ENCODE data around the gene OSER1.

Gene OSER1

GRCh38 chr20:44223721-44224120, 13.2 kb upstream of the OSER1 start:
- no peak for DNase-seq

DNA sequence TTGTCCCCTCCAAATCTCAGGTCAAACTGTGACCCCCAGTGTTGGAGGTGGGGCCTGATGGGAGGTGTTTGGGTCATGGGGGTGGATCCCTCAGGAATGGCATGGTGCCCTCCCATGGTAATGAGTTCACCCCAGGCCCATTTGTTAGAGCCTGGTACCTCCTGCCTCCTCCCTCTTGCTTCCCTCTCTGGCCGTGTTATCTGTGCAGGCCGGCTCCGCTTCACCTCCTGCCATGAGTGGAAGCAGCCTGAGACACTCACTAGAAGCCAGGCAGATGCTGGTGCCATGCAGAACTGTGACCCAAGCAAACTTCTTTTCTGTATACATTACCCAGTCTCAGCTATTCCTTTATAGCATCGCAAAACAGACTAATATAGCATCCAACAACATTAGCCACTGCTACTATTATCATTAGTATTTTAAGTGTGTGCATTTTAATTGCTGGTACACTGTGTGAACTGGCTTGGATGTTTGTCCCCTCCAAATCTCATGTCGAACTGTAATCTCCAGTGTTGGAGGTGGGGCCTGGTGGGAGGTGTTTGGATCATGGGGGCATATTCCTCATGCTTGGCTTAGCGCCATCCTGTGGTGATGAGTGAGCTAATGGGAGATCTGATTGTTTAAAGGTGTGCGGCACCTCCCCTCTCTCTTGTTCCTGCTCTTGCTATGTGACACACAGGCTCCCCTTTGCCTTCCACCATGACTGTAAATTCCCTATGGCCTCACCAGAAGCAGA, 12.2 kb upstream of the OSER1 start:
- DNase-seq = no peak

DNA sequence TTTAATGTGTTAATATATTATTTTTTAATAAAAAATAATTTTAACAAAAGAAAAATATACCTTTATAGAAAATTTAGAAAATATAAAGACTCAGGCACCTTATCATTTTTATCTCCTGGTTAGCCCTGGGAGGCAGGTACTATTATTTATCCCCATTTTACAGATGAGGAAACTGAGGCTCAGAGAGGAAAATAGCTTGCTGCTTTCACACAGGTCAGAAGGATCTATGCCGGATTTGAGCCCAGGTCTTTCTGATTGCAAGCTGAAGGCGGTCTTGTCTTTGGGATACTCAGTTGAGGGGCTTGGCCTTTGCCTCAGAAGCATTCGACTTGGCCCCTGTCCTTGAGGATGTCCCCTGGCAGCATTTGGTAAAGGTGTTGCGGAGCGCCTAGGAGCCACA, 11.5 kb upstream of the OSER1 start:
- no peak for DNase-seq

DNA sequence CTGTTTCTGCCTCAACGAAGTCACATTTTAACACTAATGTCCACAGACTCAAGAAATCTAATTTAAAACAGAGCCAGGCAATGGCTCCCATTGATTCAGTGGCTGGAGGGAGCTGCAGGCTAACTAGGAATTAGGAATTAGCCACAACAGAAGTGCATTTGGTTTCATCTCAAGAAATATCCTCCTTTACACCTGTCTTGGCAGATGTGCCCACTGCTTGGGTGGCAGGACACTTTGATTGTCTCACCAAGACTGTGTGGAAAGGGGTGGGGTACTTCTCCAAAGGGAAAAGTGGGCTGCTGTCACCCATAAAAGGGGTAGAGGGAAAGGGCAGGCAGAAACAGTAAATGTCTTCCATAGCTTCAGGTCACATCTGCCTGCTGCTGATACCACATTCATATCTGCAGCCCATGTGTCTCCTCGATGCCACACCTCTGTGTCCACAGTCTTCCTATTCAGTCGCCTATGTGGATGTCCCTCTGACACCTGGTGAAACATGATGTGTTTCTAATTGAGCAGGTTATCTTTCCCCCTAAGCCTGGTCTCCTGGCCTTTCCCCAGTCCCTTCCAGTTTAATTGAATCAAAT, 10.9 kb upstream of the OSER1 start:
- DNase-seq = no peak

DNA sequence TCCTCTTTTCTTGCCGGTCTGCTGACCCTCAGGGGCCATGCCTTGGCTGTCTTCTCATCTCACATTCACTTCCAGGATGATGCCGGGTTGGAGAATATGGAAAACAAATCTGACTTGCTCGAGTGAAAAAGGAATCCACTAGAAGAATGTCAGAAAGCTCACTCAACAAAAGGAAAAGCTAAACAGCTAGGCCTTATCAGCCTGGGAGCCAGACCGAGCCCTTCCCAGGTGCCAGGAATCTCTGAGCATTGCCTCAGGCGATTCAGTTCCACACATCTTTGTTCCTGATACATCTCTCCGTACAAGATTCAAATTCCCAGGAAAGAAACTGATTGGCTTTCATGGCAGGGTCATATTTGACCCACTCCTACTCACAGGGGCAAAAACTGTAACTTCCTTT, 9.2 kb upstream of the OSER1 start:
- no peak for DNase-seq

- peak in 1 of 2 experiments; percentile 12 for DNase-seq
These were observed 8.7 kb upstream of the OSER1 start for GRCh38 chr20:44219170-44219730.

GRCh38 chr20:44218446-44218845, 7.9 kb upstream of the OSER1 start:
- peak in 1 of 2 experiments; percentile 27 for DNase-seq

DNA sequence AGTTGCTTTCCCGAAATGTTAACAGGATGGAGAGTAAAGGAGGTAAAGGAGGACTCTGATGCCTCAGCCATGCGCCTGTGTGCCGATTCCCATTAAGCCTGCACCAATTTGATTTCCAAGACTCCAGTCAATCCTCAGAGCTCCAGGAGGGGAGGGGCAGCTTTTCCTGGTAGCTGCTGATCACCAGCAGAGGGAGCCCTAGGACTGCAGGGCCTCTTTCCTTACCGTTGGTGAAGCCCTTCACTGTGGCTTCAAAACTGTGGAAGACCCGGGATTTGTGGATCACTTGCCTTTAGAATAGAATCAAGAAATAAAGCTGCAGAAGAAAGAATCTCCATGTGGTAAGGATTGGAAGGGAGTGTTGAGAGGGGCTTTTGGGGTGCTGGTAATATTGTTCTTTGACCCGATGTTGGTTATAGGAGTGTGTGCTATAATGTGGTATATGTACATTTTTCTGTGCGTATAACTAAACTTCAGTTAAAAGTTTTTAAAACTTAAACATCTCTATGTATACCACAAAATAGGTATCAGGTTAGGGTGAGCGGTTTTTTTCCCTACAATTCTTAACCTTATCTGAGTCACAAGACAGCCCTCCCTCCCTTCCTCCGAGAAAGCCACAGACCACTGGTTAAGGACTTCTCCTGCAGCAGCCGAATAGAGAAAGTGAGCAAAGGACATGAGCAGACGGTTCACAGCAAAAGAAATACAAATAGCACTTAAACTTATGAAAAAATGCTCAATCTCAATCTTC, 6.9 kb upstream of the OSER1 start:
- peak; percentile 50 to 53 for DNase-seq

DNA sequence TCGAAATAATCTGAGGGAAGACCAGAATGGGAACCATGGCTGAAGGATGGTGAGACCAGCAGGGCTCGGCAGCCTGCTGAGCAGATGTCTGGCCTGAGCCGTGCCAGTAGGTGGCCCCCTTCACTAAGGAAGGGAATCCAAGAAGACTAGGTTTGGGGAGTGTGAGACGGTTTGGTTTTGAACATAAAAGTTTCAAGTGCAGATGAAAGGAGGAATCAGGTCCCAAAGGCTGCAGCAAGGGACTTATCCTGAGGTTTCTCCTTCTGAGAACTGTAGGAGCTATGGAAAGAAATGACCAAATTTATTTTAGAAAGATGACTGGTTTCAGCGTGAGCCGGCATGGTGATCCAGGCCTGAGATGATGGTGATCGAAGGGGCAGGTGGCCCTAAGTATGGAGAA, 4.6 kb upstream of the OSER1 start:
- DNase-seq = peak; percentile 63 to 69

DNA sequence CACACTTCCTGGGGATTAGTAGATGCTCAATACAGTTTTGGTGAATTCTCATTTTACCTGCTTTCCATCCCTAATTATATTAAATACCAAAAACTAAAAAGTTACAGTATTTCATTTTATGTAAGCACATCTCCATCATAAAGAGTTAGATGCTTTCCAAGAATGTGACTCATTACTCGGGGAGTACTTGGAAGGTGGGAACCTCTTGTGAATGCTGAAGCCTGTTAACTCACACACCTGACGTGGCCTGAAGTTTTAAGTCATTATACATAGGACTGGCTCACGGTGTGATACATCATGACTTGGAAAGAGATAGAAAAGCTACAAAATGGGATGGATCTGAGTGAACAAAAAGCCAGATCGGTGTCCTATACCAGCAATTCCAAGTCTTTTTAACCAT, 2.2 kb upstream of the OSER1 start:
- DNase-seq = no peak

DNA sequence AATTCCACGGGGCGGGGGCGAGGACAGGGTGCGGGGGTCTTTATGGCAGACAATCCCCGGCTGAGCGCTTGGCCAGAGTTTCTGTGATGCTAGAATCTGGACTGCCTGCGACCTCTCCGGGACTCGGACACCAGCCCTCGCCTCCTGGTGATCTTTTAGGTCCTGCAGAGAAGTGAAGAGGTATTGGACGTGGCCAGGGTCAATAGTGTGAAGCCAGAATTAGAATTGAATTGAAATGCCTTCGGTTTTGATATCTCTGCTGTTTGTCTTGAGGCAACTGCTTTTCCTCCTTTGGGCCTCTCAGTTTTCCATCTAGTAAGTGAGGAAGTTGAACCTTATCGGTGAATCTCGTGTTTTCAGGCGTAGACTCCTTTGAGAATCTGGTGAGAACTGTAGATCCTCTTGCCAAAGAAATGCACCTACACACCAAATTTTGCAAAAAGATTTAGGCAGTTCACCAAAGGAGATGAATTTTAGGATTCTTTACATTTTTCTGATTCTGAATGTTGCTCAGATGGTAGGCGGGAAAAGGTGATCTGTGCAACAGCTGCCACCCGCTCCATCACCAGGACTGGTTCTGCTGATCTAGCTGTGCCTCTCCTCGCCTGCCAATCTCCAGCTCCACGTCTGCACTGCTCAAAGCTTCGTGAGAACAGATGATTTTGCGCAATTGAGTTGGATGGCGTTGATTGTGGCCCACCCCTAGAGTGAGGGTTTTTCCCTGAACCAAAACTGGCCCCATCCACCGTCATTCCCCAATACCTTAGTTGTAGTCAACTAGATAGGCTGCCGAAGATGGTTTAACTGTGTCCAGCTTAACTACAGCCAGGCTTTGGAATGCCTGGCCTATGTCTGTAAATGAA, 837 bp upstream of the OSER1 start:
- DNase-seq = no peak

DNA sequence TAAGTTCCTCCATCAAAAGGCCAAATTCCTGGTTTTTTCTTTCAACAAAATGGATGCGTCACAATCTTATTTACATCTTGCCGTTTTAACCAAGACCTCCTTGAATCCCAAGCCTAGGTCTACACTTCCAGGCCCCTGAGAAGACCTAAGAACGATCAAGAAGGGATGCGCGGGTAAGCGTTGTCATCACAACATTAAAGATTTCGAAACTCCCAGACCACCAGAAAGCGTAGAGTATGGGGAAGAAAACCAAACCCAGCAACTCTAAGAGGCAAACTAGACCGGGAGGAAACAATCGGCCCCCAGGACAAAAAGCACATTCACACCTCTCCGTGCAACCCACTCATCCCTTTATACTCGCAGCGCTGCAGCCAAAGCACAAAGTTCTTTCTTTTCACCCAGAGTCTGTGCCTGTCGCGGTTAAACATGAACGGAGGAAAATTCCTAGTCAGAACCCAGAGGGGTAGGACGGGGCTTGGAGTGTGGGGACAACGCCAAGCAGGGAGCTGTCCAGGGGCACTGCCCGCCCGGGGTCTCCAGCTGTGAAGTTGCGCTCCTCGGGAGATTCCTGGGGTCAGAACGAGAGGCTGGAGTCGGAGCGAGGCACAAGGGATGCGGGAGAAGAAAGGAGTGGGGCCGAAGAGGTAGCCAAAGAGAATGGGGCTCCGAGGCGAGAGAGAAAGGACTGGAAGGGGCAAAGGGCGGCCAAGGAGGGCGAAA, 725 bp downstream of the OSER1 start:
- no peak for DNase-seq

DNA sequence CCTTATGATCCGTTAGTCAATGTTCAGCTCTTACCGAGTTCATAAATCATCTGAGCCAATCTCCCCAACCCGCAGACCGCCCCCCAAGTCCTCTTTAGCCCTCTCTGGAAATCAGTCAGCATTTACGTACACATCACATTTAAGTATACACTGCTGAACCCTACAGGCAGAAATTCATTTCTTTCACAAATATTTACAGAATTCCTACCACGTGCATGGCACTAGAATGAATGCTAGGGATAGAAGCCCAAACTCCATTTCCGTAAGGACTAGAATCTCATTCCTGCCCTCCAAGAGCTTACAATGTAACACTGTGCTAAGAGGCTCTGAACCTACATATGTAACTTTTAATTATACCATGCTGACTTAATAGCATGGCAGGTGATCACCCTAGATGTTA, 1.8 kb downstream of the OSER1 start:
- no peak for DNase-seq

- DNase-seq = no peak
These were observed 2.4 kb downstream of the OSER1 start for GRCh38 chr20:44208165-44208564.

DNA sequence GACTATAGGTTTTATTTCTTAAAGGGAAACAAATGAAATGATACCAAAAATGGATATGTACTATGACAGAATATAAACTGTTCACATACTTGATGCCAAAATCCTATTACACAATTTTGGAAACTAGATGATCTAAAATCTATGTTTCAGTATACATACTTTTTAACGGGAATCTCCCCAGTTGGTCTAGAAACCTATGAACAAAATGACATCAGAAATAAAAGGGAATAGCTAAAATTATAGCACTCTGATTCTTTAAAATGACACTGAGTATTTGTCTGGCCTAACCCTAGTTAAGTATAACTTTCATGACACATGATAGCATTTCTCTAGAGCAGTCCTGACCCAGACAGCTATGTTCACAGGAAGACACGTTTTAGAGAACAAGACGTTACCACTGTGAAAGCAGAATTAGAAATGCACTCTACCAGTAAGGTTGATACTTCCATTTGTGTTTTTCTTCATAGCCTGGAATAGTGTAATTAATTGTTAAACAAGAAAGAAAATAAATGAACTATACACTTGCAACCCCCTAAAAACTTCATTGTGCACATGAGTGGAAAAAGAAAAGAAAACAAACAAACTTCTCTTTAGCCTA, 3.3 kb downstream of the OSER1 start:
- DNase-seq = no peak

- DNase-seq = no peak
These were observed 4.4 kb downstream of the OSER1 start for GRCh38 chr20:44206132-44206531.

- DNase-seq = no peak
These were observed 5.7 kb downstream of the OSER1 start for GRCh38 chr20:44204832-44205215.

DNA sequence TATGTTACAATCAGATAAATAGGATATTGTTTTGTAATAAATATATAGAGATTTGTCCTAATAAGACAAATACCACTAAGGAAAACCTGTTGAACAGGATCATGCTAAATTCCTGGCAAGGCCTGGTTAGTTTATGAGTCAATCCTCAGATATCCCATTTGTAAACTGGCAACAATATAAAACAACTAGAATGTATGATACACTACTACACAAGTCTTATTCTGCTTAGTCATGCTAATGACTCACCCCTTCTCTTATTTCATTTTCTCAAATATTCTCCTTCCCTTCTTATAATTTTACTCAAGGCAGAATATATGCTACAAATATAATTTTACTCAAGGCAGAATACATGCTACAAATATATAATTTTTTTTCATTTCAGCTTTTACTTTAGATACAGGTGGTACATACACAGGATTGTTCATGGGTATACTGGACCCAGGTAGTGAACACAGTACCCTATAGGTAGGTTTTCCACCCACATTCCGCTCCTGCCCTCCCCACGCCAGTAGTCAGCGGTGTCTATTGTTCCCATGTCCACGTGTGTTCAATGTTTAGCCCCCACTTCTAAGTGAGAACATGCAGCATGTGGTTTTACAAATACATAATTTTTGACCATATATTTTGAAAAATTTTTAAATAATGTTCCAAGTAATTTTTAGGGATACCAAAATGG, 6.3 kb downstream of the OSER1 start:
- no peak for DNase-seq

- no peak for DNase-seq
These were observed 7.4 kb downstream of the OSER1 start for GRCh38 chr20:44203161-44203560.

DNA sequence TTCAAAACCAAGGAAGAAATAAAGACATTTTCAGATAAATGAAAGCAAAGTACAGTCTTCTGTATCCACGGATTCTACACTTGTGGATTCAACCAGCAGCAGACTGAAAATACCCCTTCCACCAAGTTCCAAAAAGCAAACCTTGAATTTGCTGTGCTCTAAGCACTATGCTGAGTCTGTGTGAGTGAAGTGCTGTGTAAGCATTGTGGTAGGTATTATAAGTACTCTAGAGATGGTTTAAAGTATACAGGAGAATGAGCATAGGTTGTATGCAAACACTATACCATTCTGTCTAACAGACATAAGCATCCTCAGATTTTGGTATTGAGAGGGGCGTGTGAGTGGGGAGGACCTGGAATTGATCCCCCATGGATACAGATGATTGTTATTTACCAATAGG, 9.6 kb downstream of the OSER1 start:
- DNase-seq = no peak

- DNase-seq = no peak
These were observed 10.2 kb downstream of the OSER1 start for GRCh38 chr20:44200371-44200770.
